ENCODE measurements around the gene CNN2. TPM values are rescaled to one million over a fixed set of nuclear protein-coding genes. Genes with fewer than 3 reads are reported as not detected.

The CNN2 gene
- total and polyA plus RNA-seq, 2 of the 13 experiments (the other 11 are each of a cell fraction or from before 2014, with no cell fraction given), result 63.6 to 70.0 TPM

DNA sequence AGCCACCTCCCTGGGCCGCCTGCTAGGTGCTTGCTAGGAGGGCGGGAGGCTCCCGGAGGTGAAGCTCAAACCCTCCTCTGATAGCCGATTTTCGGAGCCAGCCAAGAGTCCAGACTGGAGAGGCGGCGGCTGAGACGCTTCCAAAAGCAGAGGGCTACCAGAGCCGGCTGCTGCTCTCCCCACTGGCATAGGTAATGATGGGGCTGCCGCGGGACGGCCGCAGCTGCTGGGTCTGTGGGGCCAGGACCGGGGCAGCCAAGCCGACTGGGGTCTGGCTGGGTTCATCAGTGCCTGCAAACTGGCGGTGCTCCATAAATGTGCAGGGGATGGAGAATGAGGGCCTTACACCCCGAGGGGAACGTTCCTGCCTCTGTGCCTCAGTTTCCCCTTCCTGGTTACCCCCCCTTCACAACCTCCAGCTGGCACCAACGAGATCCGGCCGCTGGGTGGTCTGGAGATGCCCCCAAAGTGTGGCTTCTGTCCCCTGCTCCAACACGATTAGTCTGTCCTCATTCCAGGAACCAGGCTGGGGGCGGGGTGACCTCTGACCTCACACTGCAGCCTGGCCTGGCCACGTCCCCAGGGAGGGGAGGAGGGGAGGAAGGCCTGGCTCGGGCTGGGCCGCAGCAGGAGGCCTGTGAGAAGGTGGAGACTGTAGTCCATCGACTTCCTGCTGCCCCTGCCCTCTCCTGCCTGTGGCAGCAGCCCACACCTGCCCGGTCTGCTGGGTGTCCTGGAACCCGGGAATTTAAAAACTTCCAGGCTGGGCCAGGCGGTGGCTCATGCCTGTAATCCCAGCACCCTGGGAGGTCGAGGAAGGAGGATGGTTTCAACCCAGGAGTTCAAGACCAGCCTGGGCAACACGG is 46.0 kb upstream of the CNN2 start (continued):
- TF ChIP-seq, protein P1, sequence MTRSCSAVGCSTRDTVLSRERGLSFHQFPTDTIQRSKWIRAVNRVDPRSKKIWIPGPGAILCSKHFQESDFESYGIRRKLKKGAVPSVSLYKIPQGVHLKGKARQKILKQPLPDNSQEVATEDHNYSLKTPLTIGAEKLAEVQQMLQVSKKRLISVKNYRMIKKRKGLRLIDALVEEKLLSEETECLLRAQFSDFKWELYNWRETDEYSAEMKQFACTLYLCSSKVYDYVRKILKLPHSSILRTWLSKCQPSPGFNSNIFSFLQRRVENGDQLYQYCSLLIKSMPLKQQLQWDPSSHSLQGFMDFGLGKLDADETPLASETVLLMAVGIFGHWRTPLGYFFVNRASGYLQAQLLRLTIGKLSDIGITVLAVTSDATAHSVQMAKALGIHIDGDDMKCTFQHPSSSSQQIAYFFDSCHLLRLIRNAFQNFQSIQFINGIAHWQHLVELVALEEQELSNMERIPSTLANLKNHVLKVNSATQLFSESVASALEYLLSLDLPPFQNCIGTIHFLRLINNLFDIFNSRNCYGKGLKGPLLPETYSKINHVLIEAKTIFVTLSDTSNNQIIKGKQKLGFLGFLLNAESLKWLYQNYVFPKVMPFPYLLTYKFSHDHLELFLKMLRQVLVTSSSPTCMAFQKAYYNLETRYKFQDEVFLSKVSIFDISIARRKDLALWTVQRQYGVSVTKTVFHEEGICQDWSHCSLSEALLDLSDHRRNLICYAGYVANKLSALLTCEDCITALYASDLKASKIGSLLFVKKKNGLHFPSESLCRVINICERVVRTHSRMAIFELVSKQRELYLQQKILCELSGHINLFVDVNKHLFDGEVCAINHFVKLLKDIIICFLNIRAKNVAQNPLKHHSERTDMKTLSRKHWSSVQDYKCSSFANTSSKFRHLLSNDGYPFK (CRISPR knock-in tag; IDR thresholded peaks at IDR 0.05; ENCODE audit: borderline replicate concordance), result peak; percentile 65; the same call in 1 of the 2 replicates
- TF ChIP-seq, protein P2, sequence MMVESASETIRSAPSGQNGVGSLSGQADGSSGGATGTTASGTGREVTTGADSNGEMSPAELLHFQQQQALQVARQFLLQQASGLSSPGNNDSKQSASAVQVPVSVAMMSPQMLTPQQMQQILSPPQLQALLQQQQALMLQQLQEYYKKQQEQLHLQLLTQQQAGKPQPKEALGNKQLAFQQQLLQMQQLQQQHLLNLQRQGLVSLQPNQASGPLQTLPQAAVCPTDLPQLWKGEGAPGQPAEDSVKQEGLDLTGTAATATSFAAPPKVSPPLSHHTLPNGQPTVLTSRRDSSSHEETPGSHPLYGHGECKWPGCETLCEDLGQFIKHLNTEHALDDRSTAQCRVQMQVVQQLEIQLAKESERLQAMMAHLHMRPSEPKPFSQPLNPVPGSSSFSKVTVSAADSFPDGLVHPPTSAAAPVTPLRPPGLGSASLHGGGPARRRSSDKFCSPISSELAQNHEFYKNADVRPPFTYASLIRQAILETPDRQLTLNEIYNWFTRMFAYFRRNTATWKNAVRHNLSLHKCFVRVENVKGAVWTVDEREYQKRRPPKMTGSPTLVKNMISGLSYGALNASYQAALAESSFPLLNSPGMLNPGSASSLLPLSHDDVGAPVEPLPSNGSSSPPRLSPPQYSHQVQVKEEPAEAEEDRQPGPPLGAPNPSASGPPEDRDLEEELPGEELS (CRISPR knock-in tag; IDR thresholded peaks at IDR 0.05), result peak; percentile 63
- TF ChIP-seq, protein P3, sequence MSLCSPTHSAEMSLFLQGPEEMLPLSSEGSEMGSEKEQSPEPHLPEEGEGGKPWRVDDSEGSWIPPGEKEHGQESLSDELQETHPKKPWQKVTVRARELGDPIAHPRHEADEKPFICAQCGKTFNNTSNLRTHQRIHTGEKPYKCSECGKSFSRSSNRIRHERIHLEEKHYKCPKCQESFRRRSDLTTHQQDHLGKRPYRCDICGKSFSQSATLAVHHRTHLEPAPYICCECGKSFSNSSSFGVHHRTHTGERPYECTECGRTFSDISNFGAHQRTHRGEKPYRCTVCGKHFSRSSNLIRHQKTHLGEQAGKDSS (CRISPR knock-in tag; IDR thresholded peaks at IDR 0.05; ENCODE audit: borderline replicate concordance, low read depth), result peak; percentile 68; the same call in 1 of the 2 replicates
- TF ChIP-seq HIVEP1 (CRISPR knock-in tag; IDR thresholded peaks at IDR 0.05), result peak; percentile 53; the same call in 1 of the 2 replicates
- TF ChIP-seq, protein P4, sequence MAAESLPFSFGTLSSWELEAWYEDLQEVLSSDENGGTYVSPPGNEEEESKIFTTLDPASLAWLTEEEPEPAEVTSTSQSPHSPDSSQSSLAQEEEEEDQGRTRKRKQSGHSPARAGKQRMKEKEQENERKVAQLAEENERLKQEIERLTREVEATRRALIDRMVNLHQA (CRISPR knock-in tag; IDR thresholded peaks at IDR 0.05), result no peak
- peak; percentile 92; the same call in 1 of the 2 replicates for TF ChIP-seq ZNF292 (CRISPR knock-in tag; IDR thresholded peaks at IDR 0.05; ENCODE audit: borderline replicate concordance, low read depth)
- TF ChIP-seq NFE2L2 (IDR thresholded peaks at IDR 0.05; ENCODE audit: low read length), result no peak
- TF ChIP-seq ZNF335 (CRISPR knock-in tag; IDR thresholded peaks at IDR 0.05), result 0 out of 2 replicates have a peak, but pooled peaks have one; percentile 68
- TF ChIP-seq, protein P5, sequence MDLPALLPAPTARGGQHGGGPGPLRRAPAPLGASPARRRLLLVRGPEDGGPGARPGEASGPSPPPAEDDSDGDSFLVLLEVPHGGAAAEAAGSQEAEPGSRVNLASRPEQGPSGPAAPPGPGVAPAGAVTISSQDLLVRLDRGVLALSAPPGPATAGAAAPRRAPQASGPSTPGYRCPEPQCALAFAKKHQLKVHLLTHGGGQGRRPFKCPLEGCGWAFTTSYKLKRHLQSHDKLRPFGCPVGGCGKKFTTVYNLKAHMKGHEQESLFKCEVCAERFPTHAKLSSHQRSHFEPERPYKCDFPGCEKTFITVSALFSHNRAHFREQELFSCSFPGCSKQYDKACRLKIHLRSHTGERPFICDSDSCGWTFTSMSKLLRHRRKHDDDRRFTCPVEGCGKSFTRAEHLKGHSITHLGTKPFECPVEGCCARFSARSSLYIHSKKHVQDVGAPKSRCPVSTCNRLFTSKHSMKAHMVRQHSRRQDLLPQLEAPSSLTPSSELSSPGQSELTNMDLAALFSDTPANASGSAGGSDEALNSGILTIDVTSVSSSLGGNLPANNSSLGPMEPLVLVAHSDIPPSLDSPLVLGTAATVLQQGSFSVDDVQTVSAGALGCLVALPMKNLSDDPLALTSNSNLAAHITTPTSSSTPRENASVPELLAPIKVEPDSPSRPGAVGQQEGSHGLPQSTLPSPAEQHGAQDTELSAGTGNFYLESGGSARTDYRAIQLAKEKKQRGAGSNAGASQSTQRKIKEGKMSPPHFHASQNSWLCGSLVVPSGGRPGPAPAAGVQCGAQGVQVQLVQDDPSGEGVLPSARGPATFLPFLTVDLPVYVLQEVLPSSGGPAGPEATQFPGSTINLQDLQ (CRISPR knock-in tag; IDR thresholded peaks at IDR 0.05), result peak; percentile 63; the same call in 1 of the 2 replicates
- TF ChIP-seq, protein P6, sequence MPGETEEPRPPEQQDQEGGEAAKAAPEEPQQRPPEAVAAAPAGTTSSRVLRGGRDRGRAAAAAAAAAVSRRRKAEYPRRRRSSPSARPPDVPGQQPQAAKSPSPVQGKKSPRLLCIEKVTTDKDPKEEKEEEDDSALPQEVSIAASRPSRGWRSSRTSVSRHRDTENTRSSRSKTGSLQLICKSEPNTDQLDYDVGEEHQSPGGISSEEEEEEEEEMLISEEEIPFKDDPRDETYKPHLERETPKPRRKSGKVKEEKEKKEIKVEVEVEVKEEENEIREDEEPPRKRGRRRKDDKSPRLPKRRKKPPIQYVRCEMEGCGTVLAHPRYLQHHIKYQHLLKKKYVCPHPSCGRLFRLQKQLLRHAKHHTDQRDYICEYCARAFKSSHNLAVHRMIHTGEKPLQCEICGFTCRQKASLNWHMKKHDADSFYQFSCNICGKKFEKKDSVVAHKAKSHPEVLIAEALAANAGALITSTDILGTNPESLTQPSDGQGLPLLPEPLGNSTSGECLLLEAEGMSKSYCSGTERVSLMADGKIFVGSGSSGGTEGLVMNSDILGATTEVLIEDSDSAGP (CRISPR knock-in tag; IDR thresholded peaks at IDR 0.05; ENCODE audit: borderline replicate concordance), result peak; percentile 96
- TF ChIP-seq SMAD3 (CRISPR knock-in tag; IDR thresholded peaks at IDR 0.05), result no peak
- TF ChIP-seq ZFAT (CRISPR knock-in tag; conservative IDR thresholded peaks at IDR 0.05), result no peak
- TF ChIP-seq, protein P7, sequence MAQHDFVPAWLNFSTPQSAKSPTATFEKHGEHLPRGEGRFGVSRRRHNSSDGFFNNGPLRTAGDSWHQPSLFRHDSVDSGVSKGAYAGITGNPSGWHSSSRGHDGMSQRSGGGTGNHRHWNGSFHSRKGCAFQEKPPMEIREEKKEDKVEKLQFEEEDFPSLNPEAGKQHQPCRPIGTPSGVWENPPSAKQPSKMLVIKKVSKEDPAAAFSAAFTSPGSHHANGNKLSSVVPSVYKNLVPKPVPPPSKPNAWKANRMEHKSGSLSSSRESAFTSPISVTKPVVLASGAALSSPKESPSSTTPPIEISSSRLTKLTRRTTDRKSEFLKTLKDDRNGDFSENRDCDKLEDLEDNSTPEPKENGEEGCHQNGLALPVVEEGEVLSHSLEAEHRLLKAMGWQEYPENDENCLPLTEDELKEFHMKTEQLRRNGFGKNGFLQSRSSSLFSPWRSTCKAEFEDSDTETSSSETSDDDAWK (CRISPR knock-in tag; IDR thresholded peaks at IDR 0.05), result no peak
- peak; percentile 74; the same call in 1 of the 2 replicates for TF ChIP-seq ZNF614 (CRISPR knock-in tag; IDR thresholded peaks at IDR 0.05; ENCODE audit: borderline replicate concordance)

All from HepG2 (cell line).